Activated T-cell treated with anti-CD3 and anti-CD28 coated beads, Interleukin-2, amount 50 U/mL, for 24 hours (primary cell): ENCODE measurements around the gene RELL1.

Experiments used
- DNase-seq: peaks from one replicate; pipeline ENCODE4 v3.0.0-alpha.2; 2020
- H3K27ac Mint-ChIP-seq: 2 replicates; pipeline ENCODE4 v1.8.0; 2020; ENCODE audit warnings: mild to moderate bottlenecking, mixed read lengths
- H3K27me3 Mint-ChIP-seq: 2 replicates; pipeline ENCODE4 v1.8.0; 2020; ENCODE audit warnings: mixed read lengths
- H3K36me3 Mint-ChIP-seq: 2 replicates; pipeline ENCODE4 v1.8.0; 2020; ENCODE audit warnings: low read depth, mixed read lengths
- H3K4me1 Mint-ChIP-seq: 2 replicates; pipeline ENCODE4 v1.8.0; 2020; ENCODE audit warnings: low read depth, mixed read lengths
- H3K4me3 Mint-ChIP-seq: 2 replicates; pipeline ENCODE4 v1.8.0; 2020; ENCODE audit warnings: mild to moderate bottlenecking, moderate library complexity, mixed read lengths
- H3K9me3 Mint-ChIP-seq: 2 replicates; pipeline ENCODE4 v1.8.0; 2020; ENCODE audit warnings: mixed read lengths

Gene RELL1

GRCh38 chr4:37623940-37624339, 62.2 kb downstream of the RELL1 start:
- Mint-ChIP-seq H3K27ac (no peak overlapping the region), H3K9me3 (no peaks in the 10 kb centered on the region), H3K4me1 (no peaks in the 10 kb centered on the region), H3K4me3 (no peak overlapping the region), H3K36me3 (peaks cover 65% of the 10 kb centered on the region), H3K27me3 (no peaks in the 10 kb centered on the region)
- DNase-seq, result no peak

DNA sequence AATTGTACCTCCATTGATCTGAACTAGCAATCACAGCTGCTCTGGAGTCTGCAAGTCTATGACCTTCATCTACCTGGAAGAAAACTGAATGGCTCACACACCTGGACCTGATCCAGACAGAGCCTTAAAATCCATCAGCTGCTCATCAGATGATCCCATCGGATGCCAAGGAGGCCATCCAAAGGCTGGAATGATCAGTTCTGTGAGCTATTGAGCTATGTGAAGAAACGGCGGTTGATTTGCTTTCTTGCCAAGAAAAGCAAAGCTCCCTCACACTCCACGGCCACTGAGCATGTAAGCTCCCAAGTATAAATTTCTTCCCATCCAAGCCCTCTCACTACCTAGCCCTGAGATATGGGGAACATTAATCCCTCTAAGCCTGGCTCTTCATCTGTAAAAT, 63.1 kb downstream of the RELL1 start:
- no peaks in the 10 kb centered on the region for H3K9me3 Mint-ChIP-seq
- no peak overlapping the region for H3K4me3 Mint-ChIP-seq
- no peak for DNase-seq
- H3K36me3 Mint-ChIP-seq, result peaks cover 57% of the 10 kb centered on the region
- H3K27me3 Mint-ChIP-seq, result no peaks in the 10 kb centered on the region
- H3K27ac Mint-ChIP-seq, result no peak overlapping the region
- H3K4me1 Mint-ChIP-seq, result no peaks in the 10 kb centered on the region

- Mint-ChIP-seq H3K27me3 (no peaks in the 10 kb centered on the region), H3K4me3 (no peak overlapping the region), H3K9me3 (no peaks in the 10 kb centered on the region), H3K27ac (no peak overlapping the region), H3K36me3 (peaks cover 41% of the 10 kb centered on the region), H3K4me1 (peaks cover 15% of the 10 kb centered on the region)
- DNase-seq, result no peak
Measured at GRCh38 chr4:37620176-37620575, 66.0 kb downstream of the RELL1 start.

DNA sequence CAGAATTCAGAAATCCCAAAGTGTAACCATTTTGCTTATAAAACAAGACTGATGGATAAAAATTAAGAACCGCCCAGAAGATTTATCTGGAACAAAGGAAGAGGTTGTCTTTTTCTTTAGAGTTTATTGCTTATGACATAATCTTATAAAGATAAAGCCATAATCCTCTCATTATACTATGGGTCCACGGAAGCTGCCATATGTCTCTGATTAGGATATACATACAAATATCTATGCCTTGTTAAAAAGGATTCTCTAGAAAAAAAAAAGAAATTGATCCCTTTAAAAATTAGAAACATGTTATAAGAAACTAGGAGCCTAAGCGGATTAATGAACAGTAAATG, 70.5 kb downstream of the RELL1 start:
- Mint-ChIP-seq H3K9me3 (no peaks in the 10 kb centered on the region), H3K4me1 (peaks cover 18% of the 10 kb centered on the region), H3K27ac (peak overlapping the region; percentile 68), H3K36me3 (peaks cover 30% of the 10 kb centered on the region), H3K27me3 (no peaks in the 10 kb centered on the region), H3K4me3 (no peak overlapping the region)
- DNase-seq, result no peak

DNA sequence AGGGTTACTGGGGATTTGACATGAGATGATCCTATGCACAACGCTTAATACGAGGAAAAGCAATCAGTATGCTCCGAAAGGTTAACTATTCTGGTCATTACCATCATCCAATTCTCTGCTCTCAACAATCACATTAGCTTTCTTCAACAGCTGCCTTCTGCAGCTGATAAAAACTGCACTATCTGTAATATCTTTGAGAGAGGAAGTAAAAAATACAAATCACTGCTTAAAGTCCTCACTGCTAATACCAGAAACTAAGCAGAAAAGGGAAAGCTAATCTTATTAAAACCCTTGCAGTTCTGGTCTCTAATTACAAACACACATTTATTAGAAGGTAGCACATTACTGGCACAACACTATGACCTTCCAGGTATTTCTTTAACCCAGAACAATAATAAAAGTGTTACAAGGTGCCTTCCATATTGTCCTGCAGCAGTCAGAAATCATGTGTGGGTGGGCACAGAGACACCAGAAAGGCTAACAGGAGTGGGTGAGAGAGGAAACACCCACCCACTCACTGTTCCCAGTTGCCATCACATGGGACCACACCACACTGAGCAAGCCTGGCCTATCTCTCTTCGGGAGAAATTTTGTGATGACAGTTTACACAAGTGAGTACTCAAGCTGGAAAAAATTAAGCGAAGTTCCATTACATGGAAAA, 71.0 kb downstream of the RELL1 start:
- Mint-ChIP-seq H3K36me3 (peaks cover 35% of the 10 kb centered on the region), H3K27me3 (no peaks in the 10 kb centered on the region), H3K27ac (peak overlapping the region; percentile 68), H3K4me3 (no peak overlapping the region), H3K4me1 (peaks cover 18% of the 10 kb centered on the region), H3K9me3 (no peaks in the 10 kb centered on the region)
- DNase-seq, result no peak

GRCh38 chr4:37612811-37613210, 73.4 kb downstream of the RELL1 start:
- Mint-ChIP-seq H3K36me3 (peaks cover 41% of the 10 kb centered on the region), H3K4me1 (peaks cover 18% of the 10 kb centered on the region), H3K27ac (peak overlapping the region; percentile 50), H3K4me3 (no peak overlapping the region), H3K27me3 (no peaks in the 10 kb centered on the region), H3K9me3 (no peaks in the 10 kb centered on the region)
- DNase-seq, result no peak

- Mint-ChIP-seq H3K27me3 (no peaks in the 10 kb centered on the region), H3K36me3 (peaks cover 34% of the 10 kb centered on the region), H3K4me3 (no peak overlapping the region), H3K4me1 (no peaks in the 10 kb centered on the region), H3K27ac (no peak overlapping the region), H3K9me3 (no peaks in the 10 kb centered on the region)
- no peak for DNase-seq
Measured at GRCh38 chr4:37609626-37610025, 76.5 kb downstream of the RELL1 start.

GRCh38 chr4:37607018-37607417, 79.2 kb downstream of the RELL1 start:
- Mint-ChIP-seq H3K36me3 (peaks cover 24% of the 10 kb centered on the region), H3K27ac (no peak overlapping the region), H3K27me3 (no peaks in the 10 kb centered on the region), H3K4me1 (peaks cover 6% of the 10 kb centered on the region), H3K4me3 (no peak overlapping the region), H3K9me3 (no peaks in the 10 kb centered on the region)
- no peak for DNase-seq

DNA sequence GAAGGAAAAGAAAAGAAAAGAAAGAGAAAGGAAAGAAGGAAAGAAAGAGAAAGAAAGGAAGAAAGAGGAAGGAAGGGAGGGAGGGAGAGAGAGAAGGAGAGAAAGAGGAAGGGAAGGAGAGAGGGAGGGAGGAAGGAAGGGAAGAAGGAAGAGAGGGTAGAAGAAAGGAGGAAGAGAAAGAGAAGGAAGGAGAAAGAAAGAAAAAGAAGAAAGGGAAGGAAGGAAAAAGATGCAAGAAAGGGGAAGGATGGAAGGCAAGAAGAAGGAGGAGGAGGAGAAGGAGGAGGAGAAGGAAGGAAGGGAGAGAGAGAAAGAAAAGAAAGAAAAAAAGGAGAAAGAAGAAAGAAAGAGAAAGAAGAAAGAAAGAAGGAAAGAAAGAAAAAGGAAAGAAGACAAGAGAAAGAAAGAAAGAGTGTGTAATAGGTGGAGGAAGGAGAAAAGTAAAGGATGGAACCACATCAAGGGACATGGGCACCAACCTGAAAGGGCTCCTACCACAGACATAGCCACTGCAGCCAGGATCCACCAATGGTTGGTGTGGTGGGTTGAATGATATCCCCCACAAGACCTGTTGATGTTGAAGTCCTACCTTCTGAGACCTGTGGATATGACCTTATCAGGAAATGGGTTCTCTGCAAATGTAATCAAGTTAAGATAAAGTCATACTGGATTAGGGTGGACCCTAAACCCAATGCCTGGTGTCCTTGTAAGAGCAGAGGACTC, 80.2 kb downstream of the RELL1 start:
- Mint-ChIP-seq H3K9me3 (no peaks in the 10 kb centered on the region), H3K4me1 (peaks cover 11% of the 10 kb centered on the region), H3K27ac (no peak overlapping the region), H3K27me3 (no peaks in the 10 kb centered on the region), H3K4me3 (no peak overlapping the region), H3K36me3 (peaks cover 19% of the 10 kb centered on the region)
- no peak for DNase-seq

GRCh38 chr4:37604461-37604860, 81.7 kb downstream of the RELL1 start:
- H3K27ac Mint-ChIP-seq, result no peak overlapping the region
- peaks cover 6% of the 10 kb centered on the region for H3K36me3 Mint-ChIP-seq
- no peaks in the 10 kb centered on the region for H3K9me3 Mint-ChIP-seq
- H3K4me1 Mint-ChIP-seq, result peaks cover 11% of the 10 kb centered on the region
- H3K4me3 Mint-ChIP-seq, result no peak overlapping the region
- H3K27me3 Mint-ChIP-seq, result no peaks in the 10 kb centered on the region
- no peak for DNase-seq

- Mint-ChIP-seq H3K9me3 (no peaks in the 10 kb centered on the region), H3K36me3 (peaks cover under 1% of the 10 kb centered on the region), H3K27me3 (no peaks in the 10 kb centered on the region), H3K27ac (no peak overlapping the region), H3K4me1 (peaks cover 11% of the 10 kb centered on the region), H3K4me3 (no peak overlapping the region)
- DNase-seq, result no peak
Measured at GRCh38 chr4:37603711-37604110, 82.5 kb downstream of the RELL1 start.

DNA sequence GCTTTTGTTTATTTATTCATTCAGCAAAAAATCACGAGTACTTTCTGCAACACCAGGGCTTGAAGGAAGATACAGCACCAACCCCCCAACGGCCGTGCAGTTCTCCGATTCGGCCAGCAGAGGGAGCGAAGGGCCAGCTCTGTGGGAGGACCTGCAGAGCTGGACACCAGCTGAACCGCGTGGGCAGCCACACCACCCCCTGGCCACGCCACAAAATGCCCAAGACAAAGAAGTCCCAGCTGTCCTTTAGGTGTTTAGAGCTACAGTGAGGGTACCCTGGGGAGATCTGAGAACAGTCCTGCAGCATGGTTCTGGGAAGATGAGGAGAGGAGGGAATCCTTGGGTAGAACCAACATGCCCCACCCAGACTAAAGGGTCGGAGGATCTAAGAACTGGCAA, 83.1 kb downstream of the RELL1 start:
- no peak overlapping the region for H3K27ac Mint-ChIP-seq
- no peaks in the 10 kb centered on the region for H3K36me3 Mint-ChIP-seq
- DNase-seq, result peak; percentile 86
- H3K9me3 Mint-ChIP-seq, result no peaks in the 10 kb centered on the region
- no peak overlapping the region for H3K4me3 Mint-ChIP-seq
- H3K27me3 Mint-ChIP-seq, result no peaks in the 10 kb centered on the region
- peaks cover 14% of the 10 kb centered on the region for H3K4me1 Mint-ChIP-seq

- Mint-ChIP-seq H3K27ac (no peak overlapping the region), H3K27me3 (no peaks in the 10 kb centered on the region), H3K9me3 (no peaks in the 10 kb centered on the region), H3K36me3 (no peaks in the 10 kb centered on the region), H3K4me1 (peaks cover 14% of the 10 kb centered on the region), H3K4me3 (no peak overlapping the region)
- no peak for DNase-seq
Measured at GRCh38 chr4:37602454-37603069, 83.6 kb downstream of the RELL1 start.

- no peaks in the 10 kb centered on the region for H3K36me3 Mint-ChIP-seq
- H3K27me3 Mint-ChIP-seq, result no peaks in the 10 kb centered on the region
Measured at GRCh38 chr4:37601531-37601930, 84.6 kb downstream of the RELL1 start.

DNA sequence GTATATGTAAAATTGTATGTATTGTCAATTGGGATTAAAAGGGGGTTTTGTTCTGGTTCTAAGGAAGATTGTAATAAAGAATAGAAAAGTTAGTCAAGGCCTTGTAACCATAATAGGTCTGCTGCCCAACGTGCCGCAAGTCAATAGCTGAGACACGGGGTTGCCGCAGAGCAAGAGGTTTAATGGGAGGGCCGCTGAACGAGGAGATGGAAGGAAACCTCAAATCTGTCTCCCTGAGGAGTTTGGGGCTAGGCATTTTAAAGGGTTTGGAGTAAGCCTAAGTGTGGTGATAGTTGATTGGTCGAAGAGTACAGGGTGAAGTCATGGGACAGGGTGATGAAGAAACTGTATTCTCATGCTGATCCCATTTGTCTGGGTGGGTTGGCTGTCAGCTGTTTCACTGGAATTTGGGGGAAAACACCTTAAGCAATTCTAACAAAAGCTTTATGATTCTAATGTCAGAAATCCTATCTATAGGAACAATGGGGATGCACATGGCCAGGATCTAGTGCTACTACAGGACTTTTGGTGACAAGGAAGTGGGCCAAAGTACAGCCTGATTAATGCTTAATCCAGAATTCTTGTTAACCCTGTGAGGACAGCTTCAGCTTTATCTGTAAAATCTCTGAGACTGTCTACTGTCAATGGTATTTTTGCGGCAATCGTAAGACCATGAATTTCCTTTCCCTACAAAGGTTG, 86.9 kb downstream of the RELL1 start:
- Mint-ChIP-seq H3K27me3 (no peaks in the 10 kb centered on the region), H3K9me3 (no peaks in the 10 kb centered on the region), H3K4me1 (peaks cover 11% of the 10 kb centered on the region), H3K36me3 (no peaks in the 10 kb centered on the region), H3K4me3 (no peak overlapping the region), H3K27ac (no peak overlapping the region)
- no peak for DNase-seq

More at GRCh38 chr4:37601531-37601930, 84.6 kb downstream of the RELL1 start:
- Mint-ChIP-seq H3K4me3 (no peak overlapping the region), H3K4me1 (peaks cover 14% of the 10 kb centered on the region), H3K9me3 (no peaks in the 10 kb centered on the region), H3K27ac (peak overlapping the region; percentile 42)
- no peak for DNase-seq
